Naive thymus-derived CD8-positive, alpha-beta T cell (primary cell): ENCODE measurements around the gene MGAT4B. TPM values are rescaled to one million over a fixed set of nuclear protein-coding genes. Genes with fewer than 3 reads are reported as not detected.

Source experiments
- microRNA-seq: library from miRNA; unstranded; fragments of <30 nt; microRNA quantifications from one replicate; pipeline ENCODE4 v1.2.0, GENCODE V29; 2022; ENCODE audit warnings: borderline microRNAs expressed
- polyA plus RNA-seq, 3 donors: library from polyadenylated mRNA; unstranded; fragments of 300-500 nt; fragmentation: Illumina TruSeq; gene quantifications; one replicate each; pipeline ENCODE4 v1.2.3, GENCODE V29; 2021
- total RNA-seq, 8 experiments: library from RNA in 2 of 8; stranded (reverse) in 2 of 8; gene quantifications; one replicate each; pipeline ENCODE4 v1.2.3 and lab custom pipeline; 2021 to 2026

The MGAT4B gene
- total and polyA plus RNA-seq, 5 experiments from 2014 or later = 7.8 to 175 (median 20.9) TPM

Small RNA genes within 50 kb of the gene (microRNA-seq; reads per million reads assigned to microRNA genes)
- 1.4 reads per million for gene MIR1229

Other genes starting within 250 kb of the MGAT4B start
- gene HNRNPH1, start 183.2 kb downstream of the MGAT4B start, total RNA-seq = 1,000 to 10,000 TPM; 1,803 to 1,897 TPM
- gene HNRNPH1, start 183.2 kb downstream of the MGAT4B start, polyA plus RNA-seq = 100 to 1,000 TPM in 2 of 3 donors, 10 to 100 TPM in 1; 97.0 to 120 (median 104) TPM
- under 1 TPM in 1 of 2 experiments, not detected in 1; 0.99 TPM for gene CBY3, start 125.8 kb downstream of the MGAT4B start, total RNA-seq
- gene CBY3, start 125.8 kb downstream of the MGAT4B start, polyA plus RNA-seq = under 1 TPM in 2 of 3 donors, not detected in 1; 0.62 to 0.66 TPM
- 100 to 1,000 TPM; 219 to 225 TPM for gene CANX, start 107.9 kb downstream of the MGAT4B start, total RNA-seq
- 100 to 1,000 TPM; 172 to 220 (median 190) TPM for gene CANX, start 107.9 kb downstream of the MGAT4B start, polyA plus RNA-seq
- 10 to 100 TPM; 45.0 to 48.5 TPM for gene MAML1, start 74.0 kb downstream of the MGAT4B start, total RNA-seq
- gene MAML1, start 74.0 kb downstream of the MGAT4B start, polyA plus RNA-seq = 1 to 10 TPM; 2.8 to 9.6 (median 3.3) TPM
- gene LTC4S, start 12.9 kb downstream of the MGAT4B start, total RNA-seq = 1 to 10 TPM; 5.5 to 6.1 TPM
- gene LTC4S, start 12.9 kb downstream of the MGAT4B start, polyA plus RNA-seq = 1 to 10 TPM; 1.5 to 2.9 (median 2.0) TPM
- 100 to 1,000 TPM; 357 to 370 TPM for gene SQSTM1, start 14.0 kb upstream of the MGAT4B start, total RNA-seq
- 100 to 1,000 TPM; 144 to 157 (median 150) TPM for gene SQSTM1, start 14.0 kb upstream of the MGAT4B start, polyA plus RNA-seq
- gene MRNIP, start 52.0 kb upstream of the MGAT4B start, total RNA-seq = 100 to 1,000 TPM; 119 to 122 TPM
- gene MRNIP, start 52.0 kb upstream of the MGAT4B start, polyA plus RNA-seq = 10 to 100 TPM; 13.6 to 18.5 (median 15.5) TPM
- gene TBC1D9B, start 101.0 kb upstream of the MGAT4B start, total RNA-seq = 10 to 100 TPM; 88.1 to 89.2 TPM
- gene TBC1D9B, start 101.0 kb upstream of the MGAT4B start, polyA plus RNA-seq = 10 to 100 TPM; 11.0 to 40.6 (median 20.8) TPM